ENCODE measurements around the gene C12orf75. TPM values are rescaled to one million over a fixed set of nuclear protein-coding genes. Genes with fewer than 3 reads are reported as not detected.

C12orf75 gene
- 1,000 to 10,000 TPM; 1,007 to 1,412 (median 1,300) TPM for total RNA-seq (2021; fragmentation: NEBNext Ultra II Directional; extraction: Animal tissue kit (Norgen Biotek cat#: 25700))
- long read RNA-seq, transcript C12orf75-206 (6 exons, 291 nt): minor isoform, 10 of 1,504 reads
- long read RNA-seq, transcript C12orf75-208 (5 exons, 1,329 nt): minor isoform, 17 of 1,504 reads
- long read RNA-seq, transcript C12orf75-201 (6 exons, 1,366 nt): major isoform, 1,353 of 1,504 reads
- long read RNA-seq, partial matches to known transcripts: 53 of 1,504 reads
- long read RNA-seq, other reads (novel, unspliced or antisense): 71 of 1,504 reads

- H3K4me3 Mint-ChIP-seq: peak within 1 kb of the TSS; percentile 97
- TF ChIP-seq, protein P1, sequence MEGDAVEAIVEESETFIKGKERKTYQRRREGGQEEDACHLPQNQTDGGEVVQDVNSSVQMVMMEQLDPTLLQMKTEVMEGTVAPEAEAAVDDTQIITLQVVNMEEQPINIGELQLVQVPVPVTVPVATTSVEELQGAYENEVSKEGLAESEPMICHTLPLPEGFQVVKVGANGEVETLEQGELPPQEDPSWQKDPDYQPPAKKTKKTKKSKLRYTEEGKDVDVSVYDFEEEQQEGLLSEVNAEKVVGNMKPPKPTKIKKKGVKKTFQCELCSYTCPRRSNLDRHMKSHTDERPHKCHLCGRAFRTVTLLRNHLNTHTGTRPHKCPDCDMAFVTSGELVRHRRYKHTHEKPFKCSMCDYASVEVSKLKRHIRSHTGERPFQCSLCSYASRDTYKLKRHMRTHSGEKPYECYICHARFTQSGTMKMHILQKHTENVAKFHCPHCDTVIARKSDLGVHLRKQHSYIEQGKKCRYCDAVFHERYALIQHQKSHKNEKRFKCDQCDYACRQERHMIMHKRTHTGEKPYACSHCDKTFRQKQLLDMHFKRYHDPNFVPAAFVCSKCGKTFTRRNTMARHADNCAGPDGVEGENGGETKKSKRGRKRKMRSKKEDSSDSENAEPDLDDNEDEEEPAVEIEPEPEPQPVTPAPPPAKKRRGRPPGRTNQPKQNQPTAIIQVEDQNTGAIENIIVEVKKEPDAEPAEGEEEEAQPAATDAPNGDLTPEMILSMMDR (IDR thresholded peaks at IDR 0.05): no peak
- H3K9me3 Mint-ChIP-seq: no peaks in the 10 kb centered on the region
- H3K36me3 Mint-ChIP-seq (ENCODE audit: low read depth): peaks cover 42% of the 10 kb centered on the region
- peaks cover 2% of the 10 kb centered on the region; the same call in 1 of the 2 replicates for H3K27me3 Mint-ChIP-seq (ENCODE audit: insufficient read depth)
- peak within 1 kb of the TSS; percentile 81 for H3K27ac Mint-ChIP-seq
- DNase-seq: peak; percentile 78
- peaks cover 85% of the 10 kb centered on the region for H3K4me1 Mint-ChIP-seq (ENCODE audit: low read depth)
These were observed at the start of gene C12orf75 for GRCh38 chr12:105330283-105330930. Gene C12orf75, plus strand, starts transcription at chr12:105330691. Its CDS starts 201 bp downstream, at chr12:105330892.

DNA sequence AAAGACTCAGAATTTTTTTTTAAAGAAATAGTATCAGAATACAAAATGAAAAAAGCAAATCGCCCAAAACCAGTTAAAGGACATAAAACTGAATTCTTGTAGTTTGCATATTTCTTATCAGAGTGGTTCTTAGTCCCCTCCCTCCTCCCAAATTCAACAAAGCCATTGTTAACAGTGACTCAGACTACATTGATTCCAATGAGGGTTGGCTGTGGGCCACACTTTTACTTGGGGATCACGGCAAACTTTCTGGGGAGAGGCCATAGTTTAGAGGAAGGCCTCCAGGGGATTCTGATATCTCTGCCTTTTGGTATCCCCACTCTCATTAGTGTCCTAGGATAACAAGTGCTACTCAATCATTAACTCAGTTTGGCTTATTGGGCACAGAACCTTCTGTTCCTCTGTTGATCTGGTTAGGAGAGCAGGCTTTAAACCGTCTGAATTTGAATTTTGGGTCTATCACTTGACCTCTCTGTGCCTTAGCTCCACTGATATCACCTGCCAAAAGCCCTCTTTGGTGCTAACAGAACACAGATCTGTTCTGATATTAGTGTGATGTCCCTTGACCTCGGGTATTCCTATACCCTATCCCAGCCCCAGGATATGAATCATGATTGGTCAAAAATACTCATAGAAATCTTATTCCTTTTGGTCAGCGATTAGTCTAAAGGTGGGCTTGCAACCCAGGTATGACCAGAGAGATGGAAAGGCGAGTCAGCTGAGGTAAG, 49.4 kb upstream of the C12orf75 start:
- TF ChIP-seq, protein P1 (IDR thresholded peaks at IDR 0.05): no peak
- Mint-ChIP-seq H3K9me3 (no peaks in the 10 kb centered on the region), H3K4me1 (ENCODE audit: low read depth) (peaks cover 56% of the 10 kb centered on the region), H3K27me3 (ENCODE audit: insufficient read depth) (no peaks in the 10 kb centered on the region), H3K4me3 (no peak overlapping the region), H3K27ac (no peak overlapping the region), H3K36me3 (ENCODE audit: low read depth) (0 out of 2 replicates have a peak, but pooled peaks cover 5% of the 10 kb centered on the region)
- no peak for DNase-seq

DNA sequence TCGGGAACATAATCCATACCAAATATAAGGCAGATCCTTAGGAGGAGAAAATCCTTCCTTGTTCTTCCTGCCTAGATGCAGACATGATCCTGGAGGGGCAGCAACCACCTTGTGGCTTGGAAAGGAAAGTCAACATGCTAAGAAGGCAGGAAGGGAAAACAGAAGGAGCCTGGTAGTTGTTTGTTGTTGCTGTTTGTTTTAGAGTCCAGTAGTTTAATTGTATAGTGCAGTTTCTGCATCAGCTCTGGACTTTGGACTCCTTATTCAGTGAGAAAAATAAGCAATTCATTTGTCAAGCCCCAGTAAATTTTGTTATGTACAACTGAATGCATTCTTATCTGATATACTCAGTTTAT, 48.8 kb upstream of the C12orf75 start:
- Mint-ChIP-seq H3K36me3 (ENCODE audit: low read depth) (0 out of 2 replicates have a peak, but pooled peaks cover 5% of the 10 kb centered on the region), H3K27ac (no peak overlapping the region), H3K9me3 (no peaks in the 10 kb centered on the region), H3K27me3 (ENCODE audit: insufficient read depth) (no peaks in the 10 kb centered on the region), H3K4me3 (no peak overlapping the region), H3K4me1 (ENCODE audit: low read depth) (peaks cover 51% of the 10 kb centered on the region)
- no peak for DNase-seq
- TF ChIP-seq, protein P1 (IDR thresholded peaks at IDR 0.05): no peak

DNA sequence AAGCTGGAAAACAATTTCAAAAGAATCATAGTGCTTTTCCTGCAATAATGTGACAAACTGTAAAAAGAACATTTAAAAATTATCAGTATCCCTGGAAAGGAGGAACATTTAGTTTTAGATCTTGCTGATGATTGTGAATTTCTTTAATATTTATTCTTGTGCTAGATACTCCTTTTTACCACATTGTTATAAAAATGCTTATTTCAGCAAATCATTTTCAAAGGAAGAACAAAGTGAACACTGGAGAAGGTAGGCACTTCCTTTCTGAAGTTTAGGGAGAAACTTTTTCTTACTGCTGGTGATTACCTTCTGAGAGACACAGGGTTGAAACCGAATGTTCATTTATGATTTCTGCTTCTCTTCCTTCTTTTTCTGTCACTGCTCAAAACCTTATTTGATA, 45.1 kb upstream of the C12orf75 start:
- TF ChIP-seq, protein P1 (IDR thresholded peaks at IDR 0.05): no peak
- H3K9me3 Mint-ChIP-seq: no peaks in the 10 kb centered on the region
- no peak for DNase-seq
- H3K36me3 Mint-ChIP-seq (ENCODE audit: low read depth): 0 out of 2 replicates have a peak, but pooled peaks cover 5% of the 10 kb centered on the region
- H3K27me3 Mint-ChIP-seq (ENCODE audit: insufficient read depth): no peaks in the 10 kb centered on the region
- no peak overlapping the region for H3K4me3 Mint-ChIP-seq
- H3K27ac Mint-ChIP-seq: no peak overlapping the region
- H3K4me1 Mint-ChIP-seq (ENCODE audit: low read depth): peaks cover 16% of the 10 kb centered on the region

DNA sequence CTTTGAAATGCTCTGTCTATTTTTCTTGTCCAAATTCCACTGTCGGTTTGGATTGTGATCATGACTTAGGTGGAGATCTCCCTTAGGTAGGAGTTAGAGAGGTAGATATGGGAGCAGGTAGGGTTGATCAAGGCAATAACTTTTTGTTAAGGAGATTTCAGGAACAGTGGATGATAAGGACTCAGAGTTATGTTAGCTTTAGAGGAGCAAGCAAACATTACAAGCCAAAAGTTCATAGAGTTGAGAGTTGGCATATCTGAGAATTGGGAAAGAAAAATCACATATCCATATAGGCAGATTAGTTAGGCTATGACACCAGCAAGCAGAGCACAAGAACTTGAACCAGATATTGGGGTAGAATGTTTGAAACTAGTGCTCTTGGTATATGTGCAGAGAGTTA, 43.1 kb upstream of the C12orf75 start:
- Mint-ChIP-seq H3K4me1 (ENCODE audit: low read depth) (peaks cover 16% of the 10 kb centered on the region), H3K27me3 (ENCODE audit: insufficient read depth) (no peaks in the 10 kb centered on the region), H3K27ac (no peak overlapping the region), H3K9me3 (no peaks in the 10 kb centered on the region), H3K4me3 (no peak overlapping the region), H3K36me3 (ENCODE audit: low read depth) (0 out of 2 replicates have a peak, but pooled peaks cover 5% of the 10 kb centered on the region)
- TF ChIP-seq, protein P1 (IDR thresholded peaks at IDR 0.05): no peak
- DNase-seq: no peak
